WERI-Rb-1 (cell line): ENCODE data around the gene ABHD6.
"Not testable (repeated sequence)": the region's sequence is repeated elsewhere in the genome, so short reads cannot be mapped to it uniquely, and the experiment has no call there.

Experiments
- DNase-seq: peaks from one replicate; pipeline ENCODE4 v3.0.0-alpha.2; 2020
- H3K27ac ChIP-seq: fragments of 250-450 bp; sonication (Bioruptor Pico); 2 replicates; pipeline ENCODE4 v1.5.1; 2020; ENCODE audit warnings: mild to moderate bottlenecking, moderate library complexity
- H3K27me3 ChIP-seq: fragments of 250-450 bp; sonication (Bioruptor Pico); 2 replicates; pipeline ENCODE4 v1.5.1; 2021; ENCODE audit warnings: mild to moderate bottlenecking, low read depth, moderate library complexity; ENCODE audit not compliant: insufficient read depth, severe bottlenecking
- H3K36me3 ChIP-seq: fragments of 250-450 bp; sonication (Bioruptor Pico); 2 replicates; pipeline ENCODE4 v1.5.1; 2020; ENCODE audit warnings: mild to moderate bottlenecking, moderate library complexity
- H3K4me3 ChIP-seq: 2 replicates; pipeline ENCODE4 v1.5.1; 2011; ENCODE audit warnings: low read depth, mild to moderate bottlenecking, control low read depth, low read length
- H3K9me3 ChIP-seq: fragments of 250-450 bp; sonication (Bioruptor Pico); 2 replicates; pipeline ENCODE4 v1.5.1; 2021; ENCODE audit warnings: mild to moderate bottlenecking, moderate library complexity; ENCODE audit not compliant: severe bottlenecking
- CTCF ChIP-seq: IDR thresholded peaks from 2 replicates; pipeline ENCODE4 v1.5.1; 2011; ENCODE audit warnings: low read depth, mild to moderate bottlenecking, control low read depth, inconsistent platforms, low read length

Gene ABHD6

DNA sequence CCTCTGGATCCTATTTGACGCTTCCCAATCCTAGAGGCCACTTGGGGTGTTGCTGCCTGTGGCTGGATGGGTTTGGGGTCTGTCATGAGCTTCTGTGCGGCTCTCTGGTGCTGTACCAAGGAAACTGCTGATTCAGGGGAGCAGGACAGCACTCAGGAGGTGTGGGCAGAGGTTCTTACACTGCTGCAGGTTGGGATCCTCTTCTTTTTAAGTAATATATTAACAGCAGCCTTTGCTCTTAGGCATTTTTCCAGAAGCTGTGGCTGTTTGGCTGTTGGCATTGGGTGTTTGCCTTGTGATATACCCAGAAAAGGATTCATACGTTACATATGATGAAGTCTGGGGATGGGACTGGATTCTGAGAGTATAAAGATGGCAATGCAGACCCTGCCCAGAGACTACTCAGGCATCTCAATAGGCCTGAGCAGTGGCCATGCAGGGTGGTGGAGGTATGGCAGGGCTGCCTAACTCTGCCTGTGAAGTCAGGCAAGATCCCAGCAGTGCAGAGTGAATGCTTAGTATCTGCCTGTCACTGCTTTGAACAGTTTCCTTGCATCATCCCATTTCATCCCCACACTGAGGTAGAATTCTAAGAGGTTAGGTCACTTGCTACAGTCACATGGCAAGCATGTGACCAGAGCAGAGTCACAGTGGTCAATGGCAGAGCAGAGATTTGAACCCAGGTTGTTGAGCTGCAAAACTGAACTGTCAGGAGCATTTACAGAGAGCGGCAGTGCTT, 3.9 kb downstream of the ABHD6 start:
- H3K36me3 ChIP-seq = no peaks in the 10 kb centered on the region
- H3K4me3 ChIP-seq = no peak overlapping the region
- H3K27me3 ChIP-seq = no peaks in the 10 kb centered on the region
- DNase-seq = no peak
- H3K9me3 ChIP-seq = no peaks in the 10 kb centered on the region
- TF ChIP-seq CTCF = no peak
- no peak overlapping the region for H3K27ac ChIP-seq

DNA sequence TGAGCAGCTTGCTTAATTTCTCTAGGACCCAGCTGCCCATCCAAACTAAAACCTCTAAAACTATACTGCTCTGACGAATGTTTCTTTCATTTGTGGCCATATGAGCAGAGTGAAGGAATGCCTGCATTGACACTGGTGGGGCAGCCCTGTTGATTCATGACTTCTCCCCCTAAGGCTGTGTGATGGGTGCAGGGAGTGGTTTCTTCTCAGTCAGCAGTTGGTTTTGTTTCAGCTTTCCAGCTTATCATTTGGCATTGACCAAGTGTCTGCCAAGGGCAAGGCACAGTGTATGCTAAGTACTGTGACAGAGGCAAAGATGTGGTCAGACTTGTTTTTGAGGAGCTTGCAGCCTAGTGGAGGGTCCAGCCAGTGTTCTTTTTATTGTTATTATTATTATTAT, 4.7 kb downstream of the ABHD6 start:
- H3K36me3 ChIP-seq = no peaks in the 10 kb centered on the region
- TF ChIP-seq CTCF = no peak
- H3K27ac ChIP-seq = no peak overlapping the region
- no peak overlapping the region for H3K4me3 ChIP-seq
- no peaks in the 10 kb centered on the region for H3K27me3 ChIP-seq
- no peaks in the 10 kb centered on the region for H3K9me3 ChIP-seq
- DNase-seq = no peak

DNA sequence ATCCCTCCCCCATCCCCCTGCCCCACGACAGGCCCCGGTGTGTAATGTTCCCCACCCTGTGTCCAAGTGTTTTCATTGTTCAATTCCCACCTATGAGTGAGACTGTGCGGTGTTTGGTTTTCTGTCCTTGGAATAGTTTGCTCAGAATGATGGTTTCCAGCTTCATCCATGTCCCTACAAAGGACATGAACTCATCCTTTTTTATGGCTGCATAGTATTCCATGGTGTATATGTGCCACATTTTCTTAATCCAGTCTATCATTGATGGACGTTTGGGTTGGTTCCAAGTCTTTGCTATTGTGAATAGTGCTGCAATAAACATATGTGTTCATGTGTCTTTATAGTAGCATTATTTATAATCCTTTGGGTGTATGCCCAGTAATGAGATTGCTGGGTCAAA, 5.3 kb downstream of the ABHD6 start:
- not testable (repeated sequence) for H3K27ac ChIP-seq, H3K4me3 ChIP-seq, DNase-seq, H3K36me3 ChIP-seq, H3K9me3 ChIP-seq, H3K27me3 ChIP-seq

GRCh38 chr3:58243976-58244585, 6.5 kb downstream of the ABHD6 start:
- TF ChIP-seq CTCF = no peak
- H3K27me3 ChIP-seq = no peaks in the 10 kb centered on the region
- H3K9me3 ChIP-seq = no peaks in the 10 kb centered on the region
- H3K4me3 ChIP-seq = no peak overlapping the region
- H3K27ac ChIP-seq = no peak overlapping the region
- no peak for DNase-seq
- H3K36me3 ChIP-seq = no peaks in the 10 kb centered on the region

DNA sequence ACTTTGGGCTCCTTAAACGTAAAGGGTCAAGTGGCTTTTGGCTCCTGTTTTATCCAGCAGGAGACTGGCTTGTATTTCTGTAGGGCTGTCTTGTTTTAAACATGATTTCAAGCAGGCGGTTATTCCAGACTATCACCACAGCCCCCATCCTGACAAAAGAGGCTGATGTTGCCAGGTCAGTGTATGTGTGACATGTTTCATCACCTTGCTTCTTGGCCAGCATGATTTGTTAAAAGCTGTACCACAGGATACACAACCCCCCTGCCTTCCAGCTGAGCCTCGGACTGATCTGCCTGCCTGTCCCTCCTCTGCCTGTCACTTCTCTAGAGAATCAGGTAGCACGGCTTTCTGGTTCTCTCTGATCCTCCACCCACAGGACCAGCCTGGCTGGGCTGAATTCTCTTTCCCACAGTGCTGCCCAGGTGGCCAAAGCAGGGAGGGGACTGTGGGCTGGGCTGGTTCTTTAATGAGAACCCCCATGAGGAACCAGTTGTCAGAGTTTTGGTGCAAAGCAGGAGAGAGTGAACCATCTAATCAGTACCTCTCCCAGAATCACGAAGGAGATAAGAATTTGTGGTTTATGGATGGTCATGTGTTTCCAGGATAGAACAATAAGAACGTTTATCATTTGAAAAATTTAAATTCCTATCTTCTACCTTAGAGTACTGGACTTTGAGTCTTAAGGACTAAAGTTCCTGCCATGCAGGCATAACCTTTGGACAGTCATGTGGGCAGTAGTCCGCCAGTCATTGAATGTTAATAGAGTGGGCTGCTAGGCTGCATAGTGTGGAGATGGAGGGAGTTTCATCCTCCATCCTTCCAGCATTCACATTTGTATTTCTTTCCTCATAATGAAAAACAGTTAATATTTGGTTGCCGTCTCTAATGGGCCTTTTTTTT, 8.8 kb downstream of the ABHD6 start:
- H3K9me3 ChIP-seq = no peaks in the 10 kb centered on the region
- H3K36me3 ChIP-seq = no peaks in the 10 kb centered on the region
- no peak overlapping the region for H3K4me3 ChIP-seq
- DNase-seq = no peak
- TF ChIP-seq CTCF = no peak
- H3K27ac ChIP-seq = no peak overlapping the region
- no peaks in the 10 kb centered on the region for H3K27me3 ChIP-seq
